HEK293T (cell line): ENCODE data around the gene SSR1.

Experiments used
- CTCF ChIA-PET: fragments of 350-600 bp; formaldehyde crosslinking; extraction: SDS; loops from one replicate; lab custom pipeline; 2021; ENCODE audit warnings: antibody characterized with exemption, inconsistent platforms; lab: Yijun Ruan, JAX
- POLR2A ChIA-PET: fragments of 350-600 bp; formaldehyde crosslinking; extraction: SDS; loops from one replicate; lab custom pipeline; 2020; ENCODE audit warnings: antibody characterized with exemption, inconsistent platforms; lab: Yijun Ruan, JAX
- DNase-seq: peaks from one replicate; pipeline ENCODE4 v3.0.0; 2012; ENCODE audit warnings: mixed read lengths; ENCODE audit errors: extremely low spot score
- ARNT ChIP-seq: fragments of 450-650 bp; IDR thresholded peaks from 2 replicates; pipeline ENCODE4 v1.6.1; 2017; ENCODE audit warnings: mild to moderate bottlenecking
- BHLHE40 ChIP-seq: fragments of 450-650 bp; IDR thresholded peaks from 2 replicates; pipeline ENCODE4 v1.6.1; 2016; ENCODE audit warnings: mild to moderate bottlenecking, moderate library complexity, borderline replicate concordance
- CTBP1 ChIP-seq: fragments of 450-650 bp; IDR thresholded peaks from 2 replicates; pipeline ENCODE4 v1.6.1; 2016; ENCODE audit warnings: borderline replicate concordance
- ELF4 ChIP-seq: fragments of 450-650 bp; IDR thresholded peaks from 2 replicates; pipeline ENCODE4 v1.6.1; 2017; ENCODE audit warnings: antibody characterized with exemption
- FOXA1 ChIP-seq: fragments of 450-650 bp; IDR thresholded peaks from 2 replicates; pipeline ENCODE4 v1.6.1; 2016; ENCODE audit warnings: mild to moderate bottlenecking
- FOXK2 ChIP-seq: fragments of 450-650 bp; IDR thresholded peaks from 2 replicates; pipeline ENCODE4 v1.6.1; 2016; ENCODE audit warnings: mild to moderate bottlenecking
- FOXM1 ChIP-seq: fragments of 450-650 bp; IDR thresholded peaks from 2 replicates; pipeline ENCODE4 v1.6.1; 2017; ENCODE audit warnings: mild to moderate bottlenecking, borderline replicate concordance
- HDGF ChIP-seq: fragments of 450-650 bp; IDR thresholded peaks from 2 replicates; pipeline ENCODE4 v1.6.1; 2017; ENCODE audit warnings: antibody characterized with exemption, borderline replicate concordance
- L3MBTL2 ChIP-seq: fragments of 450-650 bp; conservative IDR thresholded peaks from 2 replicates; pipeline ENCODE4 v1.6.1; 2016; ENCODE audit warnings: mild to moderate bottlenecking
- LEF1 ChIP-seq: fragments of 450-650 bp; IDR thresholded peaks from 2 replicates; pipeline ENCODE4 v1.6.1; 2017; ENCODE audit warnings: mild to moderate bottlenecking, borderline replicate concordance
- NFRKB ChIP-seq: fragments of 450-650 bp; IDR thresholded peaks from 2 replicates; pipeline ENCODE4 v1.6.1; 2016; ENCODE audit warnings: mild to moderate bottlenecking, moderate library complexity
- SP1 ChIP-seq: fragments of 450-650 bp; IDR thresholded peaks from 2 replicates; pipeline ENCODE4 v1.6.1; 2017
- SUZ12 ChIP-seq: fragments of 450-650 bp; IDR thresholded peaks from 2 replicates; pipeline ENCODE4 v1.6.1; 2016; ENCODE audit warnings: mild to moderate bottlenecking
- TARDBP ChIP-seq: fragments of 450-650 bp; IDR thresholded peaks from 2 replicates; pipeline ENCODE4 v1.6.1; 2016
- ZNF384 ChIP-seq: fragments of 450-650 bp; IDR thresholded peaks from 2 replicates; pipeline ENCODE4 v1.6.1; 2016
- TF ChIP-seq, protein P1 (sequence below): fragments of 450-650 bp; IDR thresholded peaks from 2 replicates; pipeline ENCODE4 v1.6.1; 2016

The SSR1 gene

DNA sequence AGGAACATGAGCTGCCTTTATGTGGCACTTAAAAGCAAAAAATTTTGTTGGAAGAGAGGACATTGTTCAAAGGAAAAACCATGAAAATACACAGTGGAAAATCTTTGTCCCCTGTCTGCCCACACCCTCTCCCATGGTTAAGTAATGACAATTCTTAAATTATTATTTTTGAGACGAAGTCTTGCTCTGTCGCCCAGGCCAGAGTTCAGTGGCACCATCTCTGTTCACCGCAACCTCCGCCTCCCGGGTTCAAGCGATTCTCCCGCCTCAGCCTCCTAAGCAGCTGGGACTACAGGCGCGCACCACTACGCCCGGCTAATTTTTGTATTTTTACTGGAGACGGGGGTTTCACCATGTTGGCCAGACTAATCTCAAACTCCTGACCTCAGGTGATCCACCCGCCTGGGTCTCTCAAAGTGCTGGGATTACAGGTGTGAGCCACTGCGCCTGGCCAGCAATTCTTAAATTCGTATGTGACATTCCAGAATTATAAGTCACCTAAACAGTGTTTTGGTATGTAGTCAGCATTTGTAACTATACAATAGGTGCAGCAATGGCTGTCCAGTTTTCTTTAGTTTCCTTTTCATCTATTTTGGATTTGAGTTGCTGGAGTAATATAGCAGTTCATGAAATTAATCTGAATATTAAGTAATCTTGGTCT is 636 bp upstream of the SSR1 start:
- TF ChIP-seq NFRKB: no peak
- TF ChIP-seq BHLHE40: no peak
- TF ChIP-seq HDGF: no peak
- no peak; the same call in 1 of the 2 replicates for TF ChIP-seq L3MBTL2
- no peak for TF ChIP-seq ELF4
- no peak for TF ChIP-seq FOXM1
- CTCF ChIA-PET: interaction anchor here (0.6 kb wide), 1 partner anchor 68 kb away, joined by 3 read pairs; no protein-coding TSS in a partner anchor
- POLR2A ChIA-PET: interaction anchor here (0.7 to 2.4 kb wide), 7 partner anchors 10 to 519 kb away, joined by 3 to 14 read pairs (median 5); partner anchors contain the start of genes CAGE1 and RIOK1
- DNase-seq: no peak

DNA sequence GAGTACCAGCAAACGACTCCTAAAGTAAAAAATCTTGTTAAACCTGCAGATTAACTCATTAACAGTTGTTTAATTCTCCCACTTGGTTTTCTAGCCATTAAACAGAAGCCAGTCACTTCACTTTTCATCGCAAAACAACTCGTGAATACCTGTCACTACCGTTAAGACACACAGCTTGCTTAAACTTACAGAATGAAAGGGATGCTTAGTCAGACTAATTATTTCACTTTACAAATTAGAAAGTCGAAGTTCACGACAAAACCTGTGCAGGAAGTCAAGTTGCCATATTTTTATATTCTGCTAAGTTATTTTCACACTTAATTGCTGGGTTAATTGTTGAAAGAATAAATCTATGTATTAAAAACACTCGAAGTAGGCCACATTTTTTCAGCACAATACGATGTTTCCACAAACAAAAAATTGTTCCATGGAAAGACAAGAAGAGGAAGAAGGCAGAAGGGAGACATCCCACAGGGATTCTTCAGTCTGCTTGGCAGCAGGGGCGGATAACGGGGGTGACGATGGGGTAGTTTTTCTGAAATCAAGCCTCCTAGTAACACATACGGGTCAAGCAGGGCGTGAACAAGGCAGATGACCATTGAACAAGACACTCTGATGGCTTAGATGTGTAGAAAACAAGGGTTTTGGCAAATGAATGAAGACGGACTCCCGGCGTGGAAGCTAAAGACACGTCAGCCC is 933 bp downstream of the SSR1 start:
- no peak for DNase-seq
- no peak for TF ChIP-seq CTBP1
- no peak for TF ChIP-seq ARNT
- TF ChIP-seq, protein P1, sequence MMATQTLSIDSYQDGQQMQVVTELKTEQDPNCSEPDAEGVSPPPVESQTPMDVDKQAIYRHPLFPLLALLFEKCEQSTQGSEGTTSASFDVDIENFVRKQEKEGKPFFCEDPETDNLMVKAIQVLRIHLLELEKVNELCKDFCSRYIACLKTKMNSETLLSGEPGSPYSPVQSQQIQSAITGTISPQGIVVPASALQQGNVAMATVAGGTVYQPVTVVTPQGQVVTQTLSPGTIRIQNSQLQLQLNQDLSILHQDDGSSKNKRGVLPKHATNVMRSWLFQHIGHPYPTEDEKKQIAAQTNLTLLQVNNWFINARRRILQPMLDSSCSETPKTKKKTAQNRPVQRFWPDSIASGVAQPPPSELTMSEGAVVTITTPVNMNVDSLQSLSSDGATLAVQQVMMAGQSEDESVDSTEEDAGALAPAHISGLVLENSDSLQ: no peak
- TF ChIP-seq LEF1: no peak
- TF ChIP-seq L3MBTL2: no peak
- TF ChIP-seq HDGF: no peak
- ChIA-PET CTCF (no interaction called here), POLR2A (interaction anchor here (1.0 to 2.4 kb wide), 4 partner anchors 8 to 77 kb away, joined by 3 to 11 read pairs (median 4); partner anchors contain the start of genes CAGE1 and RIOK1)

DNA sequence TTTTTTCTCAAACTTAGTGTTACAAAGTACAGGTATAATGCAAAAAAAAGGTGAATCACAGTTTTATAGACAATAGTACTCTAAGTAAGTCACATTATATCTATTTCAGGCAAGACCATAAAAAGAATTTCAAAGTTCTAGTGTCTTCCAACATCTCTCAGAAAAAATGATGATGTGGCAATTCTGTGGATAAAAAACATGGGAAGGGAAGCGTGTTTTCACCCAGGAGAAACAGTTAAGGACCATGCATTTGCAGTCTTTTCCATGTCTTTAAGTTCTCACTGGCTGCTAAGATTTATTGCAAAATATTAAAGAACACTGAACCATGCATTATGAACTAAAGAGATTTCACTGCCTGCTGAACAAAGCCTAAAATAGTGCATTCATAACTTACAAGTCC is 1.8 kb downstream of the SSR1 start:
- no peak for DNase-seq
- CTCF ChIA-PET: interaction anchor here (0.6 to 0.9 kb wide), 2 partner anchors 36 to 178 kb away, joined by 3 read pairs; no protein-coding TSS in a partner anchor
- POLR2A ChIA-PET: interaction anchor here (1.0 kb wide), 1 partner anchor 78 kb away, joined by 3 read pairs; the partner anchor contains the start of genes CAGE1 and RIOK1
- no peak for TF ChIP-seq HDGF

DNA sequence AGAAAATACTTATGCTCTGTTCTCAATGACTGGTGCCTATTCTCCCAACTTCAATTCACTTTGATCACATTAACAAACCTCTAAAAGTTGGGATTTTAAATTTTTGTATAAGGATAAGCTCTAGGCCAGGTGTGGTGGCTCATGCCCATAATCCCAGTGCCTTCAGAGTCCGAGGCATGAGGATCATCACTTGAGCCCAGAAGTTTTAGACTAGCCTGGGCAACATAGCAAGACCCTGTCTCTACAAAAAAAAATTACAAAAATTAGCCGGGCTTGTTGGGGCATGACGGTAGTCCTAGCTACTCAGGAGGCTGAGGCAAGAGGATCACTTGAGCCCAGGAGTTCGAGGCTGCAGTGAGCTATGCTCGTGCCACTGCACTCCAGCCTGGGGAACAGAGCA is 3.9 kb downstream of the SSR1 start:
- ChIA-PET POLR2A (no interaction called here), CTCF (no interaction called here)
- TF ChIP-seq ELF4 (no peak), FOXM1 (no peak), HDGF (no peak), TARDBP (no peak)
- no peak for DNase-seq

DNA sequence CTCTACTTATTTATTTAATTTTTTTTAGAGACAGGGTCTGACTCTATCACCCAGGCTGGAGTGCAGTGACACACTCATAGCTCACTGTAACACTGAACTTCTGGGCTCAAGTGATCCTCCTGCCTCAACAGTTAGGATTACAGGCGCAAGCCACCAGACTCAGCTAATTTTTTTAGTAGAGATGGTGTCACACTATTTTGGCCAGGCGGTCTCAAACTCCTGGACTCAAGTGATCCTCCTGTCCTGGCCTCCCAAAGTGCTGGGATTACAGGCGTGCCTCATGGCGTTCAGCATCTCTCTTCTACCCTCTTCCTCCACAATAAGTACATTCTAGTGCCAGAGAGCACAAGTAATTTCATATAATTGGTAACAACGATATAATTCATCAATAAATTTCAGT is 5.5 kb downstream of the SSR1 start:
- ChIA-PET CTCF (no interaction called here), POLR2A (no interaction called here)
- no peak for TF ChIP-seq FOXK2
- no peak for TF ChIP-seq FOXM1
- TF ChIP-seq L3MBTL2: no peak
- no peak for TF ChIP-seq SUZ12
- no peak for TF ChIP-seq ARNT
- no peak for TF ChIP-seq ELF4
- no peak for TF ChIP-seq SP1
- no peak for TF ChIP-seq TARDBP
- no peak for TF ChIP-seq CTBP1
- DNase-seq: no peak

DNA sequence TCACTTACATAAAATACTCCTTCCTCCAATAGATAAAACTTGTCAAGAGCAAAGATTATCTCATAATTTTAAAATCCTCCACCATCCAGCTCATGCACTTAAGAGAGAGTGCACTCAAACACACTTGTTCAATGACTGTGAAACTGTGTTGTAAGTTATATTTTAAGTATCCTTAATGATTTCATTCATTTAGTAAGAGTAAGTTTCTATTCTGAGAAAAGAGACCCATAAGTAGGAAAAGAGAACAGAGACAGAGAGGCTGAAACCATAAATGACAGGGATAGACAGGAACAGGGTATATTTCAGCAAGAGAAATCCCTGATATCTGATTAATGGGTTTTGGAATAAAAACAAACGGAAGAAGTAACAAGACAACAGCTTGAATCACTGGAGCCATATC is 8.2 kb downstream of the SSR1 start:
- no peak for DNase-seq
- TF ChIP-seq ZNF384 (no peak), BHLHE40 (no peak), L3MBTL2 (no peak), HDGF (no peak), FOXM1 (no peak)
- ChIA-PET CTCF (interaction anchor here (0.8 kb wide), 1 partner anchor 29 kb away, joined by 3 read pairs; no protein-coding TSS in a partner anchor), POLR2A (interaction anchor here (2.2 kb wide), 1 partner anchor 85 kb away, joined by 5 read pairs; the partner anchor contains the start of genes CAGE1 and RIOK1)

DNA sequence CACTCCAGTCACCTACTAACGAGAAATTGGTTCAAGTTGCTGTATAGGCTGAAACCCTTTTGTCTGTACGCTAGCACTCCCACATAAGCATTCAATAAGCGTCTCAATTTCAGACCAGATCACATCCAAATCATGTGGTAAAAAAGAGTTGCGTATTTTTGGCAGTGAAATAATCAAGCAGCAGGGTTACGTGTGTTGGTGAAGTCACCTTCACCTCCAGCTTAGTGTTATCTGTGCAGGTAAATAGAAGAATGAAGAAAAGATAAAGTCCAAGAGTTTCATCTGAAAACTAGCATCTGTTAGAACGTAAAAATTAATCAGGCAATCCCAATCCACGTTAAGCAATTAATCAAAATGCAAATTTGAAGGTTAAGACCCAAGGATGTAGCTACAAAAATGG is 11.3 kb downstream of the SSR1 start:
- CTCF ChIA-PET: no interaction called here
- no peak for DNase-seq
- TF ChIP-seq, protein P1: no peak
- TF ChIP-seq FOXA1: no peak
- TF ChIP-seq BHLHE40: no peak
- no peak for TF ChIP-seq SP1
- TF ChIP-seq FOXM1: no peak
- TF ChIP-seq TARDBP: no peak
- no peak for TF ChIP-seq ARNT
- TF ChIP-seq FOXK2: no peak
- TF ChIP-seq NFRKB: no peak
- no peak for TF ChIP-seq LEF1
- no peak for TF ChIP-seq L3MBTL2
- TF ChIP-seq ZNF384: no peak
- POLR2A ChIA-PET: no interaction called here
